ENCODE measurements around the gene ELMO1. TPM values are rescaled to one million over a fixed set of nuclear protein-coding genes. Genes with fewer than 3 reads are reported as not detected.

Gene ELMO1
- total and polyA plus RNA-seq, 4 donors, result 10.1 to 183 (median 34.4) TPM

DNA sequence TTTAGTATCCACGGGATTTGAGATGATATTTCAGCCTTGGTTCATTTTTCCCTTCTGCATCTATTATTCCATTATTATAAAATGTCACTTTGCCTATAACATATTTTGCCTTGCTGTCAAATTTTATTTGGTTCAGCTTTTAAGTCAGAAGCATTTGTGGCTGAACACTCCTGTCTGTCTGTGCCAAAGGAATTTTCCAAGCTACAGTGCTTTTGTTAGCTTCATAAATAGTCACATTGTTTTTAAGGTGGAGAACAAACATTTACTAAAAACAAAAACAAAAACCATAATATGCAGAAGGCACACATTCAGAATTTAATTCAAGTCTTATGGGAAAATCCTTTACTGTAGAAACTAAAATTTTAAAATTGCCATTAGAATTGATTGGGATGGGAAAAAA, 33.8 kb upstream of the ELMO1 start:
- Histone ChIP-seq H3K27ac (ENCODE audit: low read depth in 1 of 2, low read length in 1 of 2) (no peak overlapping the region), H3K9me3 (ENCODE audit: control insufficient read depth in 4 of 4, insufficient read depth in 3 of 4, low read length in 3 of 4) (peaks cover 0 to 5% (median 0%) of the 10 kb centered on the region in 4 donors), H3K9ac (ENCODE audit: insufficient read depth in 1 of 2, low read length in 2 of 2) (no peak overlapping the region), H3K4me1 (ENCODE audit: control insufficient read depth in 5 of 5, insufficient read depth in 5 of 5, low read length in 5 of 5) (peaks cover 0 to 2% (median 0%) of the 10 kb centered on the region in 5 donors), H3K27me3 (ENCODE audit: control insufficient read depth in 3 of 3, insufficient read depth in 3 of 3, low read length in 2 of 3) (no peaks in the 10 kb centered on the region), H3K36me3 (ENCODE audit: control insufficient read depth in 4 of 4, insufficient read depth in 4 of 4, low read length in 4 of 4) (no peaks in the 10 kb centered on the region), H3K4me3 (no peak overlapping the region)
- TF ChIP-seq, protein P1, sequence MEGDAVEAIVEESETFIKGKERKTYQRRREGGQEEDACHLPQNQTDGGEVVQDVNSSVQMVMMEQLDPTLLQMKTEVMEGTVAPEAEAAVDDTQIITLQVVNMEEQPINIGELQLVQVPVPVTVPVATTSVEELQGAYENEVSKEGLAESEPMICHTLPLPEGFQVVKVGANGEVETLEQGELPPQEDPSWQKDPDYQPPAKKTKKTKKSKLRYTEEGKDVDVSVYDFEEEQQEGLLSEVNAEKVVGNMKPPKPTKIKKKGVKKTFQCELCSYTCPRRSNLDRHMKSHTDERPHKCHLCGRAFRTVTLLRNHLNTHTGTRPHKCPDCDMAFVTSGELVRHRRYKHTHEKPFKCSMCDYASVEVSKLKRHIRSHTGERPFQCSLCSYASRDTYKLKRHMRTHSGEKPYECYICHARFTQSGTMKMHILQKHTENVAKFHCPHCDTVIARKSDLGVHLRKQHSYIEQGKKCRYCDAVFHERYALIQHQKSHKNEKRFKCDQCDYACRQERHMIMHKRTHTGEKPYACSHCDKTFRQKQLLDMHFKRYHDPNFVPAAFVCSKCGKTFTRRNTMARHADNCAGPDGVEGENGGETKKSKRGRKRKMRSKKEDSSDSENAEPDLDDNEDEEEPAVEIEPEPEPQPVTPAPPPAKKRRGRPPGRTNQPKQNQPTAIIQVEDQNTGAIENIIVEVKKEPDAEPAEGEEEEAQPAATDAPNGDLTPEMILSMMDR (IDR thresholded peaks at IDR 0.05; ENCODE audit: control extremely low read depth, extremely low read depth), result no peak
- 76 to 96% methylated on average over 1 of the region's 1 CpG for WGBS, 2 donors
- DNase-seq (no peak), ATAC-seq (ENCODE audit: insufficient read depth, low FRiP score) (no peak)

DNA sequence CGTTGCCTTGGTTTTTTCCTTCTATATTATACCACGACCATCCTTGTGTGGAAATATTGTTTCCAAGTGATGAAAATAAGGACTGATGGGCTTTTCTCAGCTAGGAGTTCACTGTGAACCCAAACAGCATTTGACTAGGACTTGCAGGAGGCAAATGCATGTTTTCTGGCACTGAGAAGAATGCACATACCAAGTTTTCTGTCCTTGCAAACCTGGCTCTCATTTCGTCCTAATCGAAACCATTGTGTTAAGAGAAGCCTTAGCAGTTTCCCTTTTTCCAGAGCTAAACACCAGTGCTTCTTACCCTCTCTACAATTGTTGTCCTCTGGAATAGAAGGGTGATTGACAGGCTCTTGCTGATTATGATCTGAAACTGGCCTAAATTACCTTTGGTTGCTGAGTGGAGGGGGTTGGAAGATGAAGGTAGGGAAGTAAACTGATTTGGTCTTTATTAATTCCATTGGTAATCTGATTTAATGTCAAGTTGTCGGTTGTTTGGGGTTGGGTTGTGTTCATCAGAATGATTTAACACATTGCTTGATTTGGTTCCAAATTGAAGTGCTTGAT, 33.1 kb upstream of the ELMO1 start:
- DNase-seq (no peak), ATAC-seq (ENCODE audit: insufficient read depth, low FRiP score) (no peak)
- no peak overlapping the region for H3K27ac ChIP-seq (ENCODE audit: low read depth in 1 of 2, low read length in 1 of 2)
- H3K4me3 ChIP-seq, result no peak overlapping the region
- peaks cover 0 to 2% (median 0%) of the 10 kb centered on the region in 4 donors for H3K9me3 ChIP-seq (ENCODE audit: control insufficient read depth in 4 of 4, insufficient read depth in 3 of 4, low read length in 3 of 4)
- TF ChIP-seq, protein P1 (IDR thresholded peaks at IDR 0.05; ENCODE audit: control extremely low read depth, extremely low read depth), result no peak
- WGBS, 2 donors, result 81% methylated on average over 5 of the region's 5 CpGs
- no peaks in the 10 kb centered on the region for H3K36me3 ChIP-seq (ENCODE audit: control insufficient read depth in 4 of 4, insufficient read depth in 4 of 4, low read length in 4 of 4)
- H3K9ac ChIP-seq (ENCODE audit: insufficient read depth in 1 of 2, low read length in 2 of 2), result no peak overlapping the region
- no peaks in the 10 kb centered on the region for H3K27me3 ChIP-seq (ENCODE audit: control insufficient read depth in 3 of 3, insufficient read depth in 3 of 3, low read length in 2 of 3)
- peaks cover 0 to 5% (median 2%) of the 10 kb centered on the region in 5 donors for H3K4me1 ChIP-seq (ENCODE audit: control insufficient read depth in 5 of 5, insufficient read depth in 5 of 5, low read length in 5 of 5)

DNA sequence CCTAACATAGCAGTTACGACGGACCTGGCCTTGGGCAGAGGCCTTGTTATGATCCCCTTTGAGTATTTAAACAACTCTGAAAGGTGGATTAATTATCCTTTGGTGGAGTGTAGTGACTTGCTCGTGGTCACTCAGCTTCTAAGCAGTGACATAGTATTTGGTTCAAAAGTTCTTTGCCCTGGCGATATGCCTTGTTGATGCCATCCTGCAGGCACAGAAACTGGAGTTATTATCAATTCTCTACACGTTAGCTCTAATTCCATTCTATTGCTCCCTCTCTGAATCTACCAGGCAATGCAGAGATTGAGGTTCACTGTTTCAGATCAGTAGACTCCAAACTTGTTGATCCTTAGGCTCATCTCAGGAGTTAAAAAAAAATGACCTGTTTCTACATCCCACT, 32.5 kb upstream of the ELMO1 start:
- Histone ChIP-seq H3K36me3 (ENCODE audit: control insufficient read depth in 4 of 4, insufficient read depth in 4 of 4, low read length in 4 of 4) (no peaks in the 10 kb centered on the region), H3K27ac (ENCODE audit: low read depth in 1 of 2, low read length in 1 of 2) (no peak overlapping the region), H3K9me3 (ENCODE audit: control insufficient read depth in 4 of 4, insufficient read depth in 3 of 4, low read length in 3 of 4) (peaks cover 0 to 2% (median 0%) of the 10 kb centered on the region in 4 donors), H3K4me1 (ENCODE audit: control insufficient read depth in 5 of 5, insufficient read depth in 5 of 5, low read length in 5 of 5) (peaks cover 0 to 5% (median 2%) of the 10 kb centered on the region in 5 donors), H3K27me3 (ENCODE audit: control insufficient read depth in 3 of 3, insufficient read depth in 3 of 3, low read length in 2 of 3) (no peaks in the 10 kb centered on the region), H3K9ac (ENCODE audit: insufficient read depth in 1 of 2, low read length in 2 of 2) (no peak overlapping the region), H3K4me3 (no peak overlapping the region)
- TF ChIP-seq, protein P1 (IDR thresholded peaks at IDR 0.05; ENCODE audit: control extremely low read depth, extremely low read depth), result no peak
- DNase-seq (no peak), ATAC-seq (ENCODE audit: insufficient read depth, low FRiP score) (no peak)
- 69 to 73% methylated on average over 5 of the region's 5 CpGs for WGBS, 2 donors

Measured in lung (tissue), 12 donors.